RWPE1 (cell line): Measurements from ENCODE around the gene YPEL3.

ENCODE experiments used
- CTCF ChIA-PET: fragments of 350-600 bp; sonication (Branson Sonifier 250); formaldehyde crosslinking; extraction: SDS; loops from one replicate; lab custom pipeline; 2021; lab: Yijun Ruan, JAX
- POLR2A ChIA-PET: fragments of 400-600 bp; formaldehyde crosslinking; extraction: SDS; loops from one replicate; lab custom pipeline; 2020; ENCODE audit warnings: antibody characterized with exemption; ENCODE audit not compliant: low non-redundant PET; lab: Yijun Ruan, JAX
- DNase-seq: peaks from one replicate; pipeline ENCODE4 v3.0.0; 2012; ENCODE audit warnings: low spot score
- H3K27ac ChIP-seq: fragments of 450-650 bp; 2 replicates; pipeline ENCODE4 v1.5.1; 2017
- CTCF ChIP-seq: fragments of 450-650 bp; conservative IDR thresholded peaks from 2 replicates; pipeline ENCODE4 v1.5.1; 2017; ENCODE audit warnings: low read depth, mild to moderate bottlenecking

YPEL3 gene

GRCh38 chr16:30064729-30065101 lies 31.3 kb downstream of the YPEL3 start:
- no peak for DNase-seq
- POLR2A ChIA-PET: interaction anchor here (0.9 kb wide), 1 partner anchor 10 kb away, joined by 5 read pairs; no protein-coding TSS in a partner anchor
- TF ChIP-seq CTCF: no peak
- peak overlapping the region; percentile 99 for H3K27ac ChIP-seq
- CTCF ChIA-PET: interaction anchor here (0.6 to 1.4 kb wide), 5 partner anchors 9 to 1861 kb away, joined by 3 to 4 read pairs (median 3); no protein-coding TSS in a partner anchor

- ChIA-PET POLR2A (interaction anchor here (0.9 kb wide), 1 partner anchor 9 kb away, joined by 5 read pairs; no protein-coding TSS in a partner anchor), CTCF (interaction anchor here (0.6 to 1.4 kb wide), 5 partner anchors 9 to 1861 kb away, joined by 3 to 5 read pairs (median 3); no protein-coding TSS in a partner anchor)
- peak; percentile 37 for TF ChIP-seq CTCF
- peak overlapping the region; percentile 99 for H3K27ac ChIP-seq
- DNase-seq: no peak
Measured at GRCh38 chr16:30063893-30064728, 31.9 kb downstream of the YPEL3 start.

- no peak for TF ChIP-seq CTCF
- ChIA-PET POLR2A (no interaction called here), CTCF (interaction anchor here (0.6 to 0.7 kb wide), 2 partner anchors 8 to 110 kb away, joined by 3 to 5 read pairs; no protein-coding TSS in a partner anchor)
- no peak for DNase-seq
- peak overlapping the region; percentile 99 for H3K27ac ChIP-seq
Measured at GRCh38 chr16:30063278-30063892, 32.6 kb downstream of the YPEL3 start.

- CTCF ChIA-PET: interaction anchor here (0.6 to 0.8 kb wide), 2 partner anchors 28 to 210 kb away, joined by 3 read pairs; no protein-coding TSS in a partner anchor
- H3K27ac ChIP-seq: peak overlapping the region; percentile 34
- POLR2A ChIA-PET: interaction anchor here (0.6 kb wide), 1 partner anchor 587 kb away, joined by 3 read pairs; no protein-coding TSS in a partner anchor
- no peak for TF ChIP-seq CTCF
- DNase-seq: no peak
Measured at GRCh38 chr16:30060836-30061554, 35.0 kb downstream of the YPEL3 start.

- DNase-seq: no peak
- no peak for TF ChIP-seq CTCF
- ChIA-PET CTCF (interaction anchor here (0.8 kb wide), 1 partner anchor 28 kb away, joined by 3 read pairs; no protein-coding TSS in a partner anchor), POLR2A (no interaction called here)
- peak overlapping the region; percentile 34 for H3K27ac ChIP-seq
Measured at GRCh38 chr16:30060346-30060745, 35.7 kb downstream of the YPEL3 start.
